Endodermal cell (in vitro differentiated cells): ENCODE results near the gene MCF2L2. TPM values are rescaled to one million over a fixed set of nuclear protein-coding genes. Genes with fewer than 3 reads are reported as not detected.

Experiments used
- DNase-seq: peaks from one replicate; pipeline ENCODE4 v3.0.0-alpha.2; 2017
- H3K27ac ChIP-seq: 2 replicates; pipeline ENCODE4 v1.5.1; 2013; ENCODE audit warnings: mild to moderate bottlenecking, low read depth, low read length, moderate library complexity
- H3K27me3 ChIP-seq: 2 replicates; pipeline ENCODE4 v1.6.1; 2013; ENCODE audit warnings: mild to moderate bottlenecking, low read length, moderate library complexity; ENCODE audit not compliant: insufficient read depth, control insufficient read depth, poor library complexity, severe bottlenecking
- H3K36me3 ChIP-seq: 2 replicates; pipeline ENCODE4 v1.7.0; 2013; ENCODE audit warnings: mild to moderate bottlenecking, low read length, moderate library complexity; ENCODE audit not compliant: control insufficient read depth, insufficient read depth
- H3K4me1 ChIP-seq: one replicate; pipeline ENCODE4 v1.7.0; 2013; ENCODE audit warnings: low read length; ENCODE audit not compliant: control insufficient read depth, insufficient read depth
- H3K4me3 ChIP-seq: 2 replicates; pipeline ENCODE4 v1.5.1; 2013; ENCODE audit warnings: mild to moderate bottlenecking, low read length, moderate library complexity
- H3K9ac ChIP-seq: 2 replicates; pipeline ENCODE4 v1.6.1; 2013; ENCODE audit warnings: mild to moderate bottlenecking, low read length, moderate library complexity; ENCODE audit not compliant: poor library complexity, severe bottlenecking; ENCODE audit errors: extremely low read depth
- H3K9me3 ChIP-seq: 2 replicates; pipeline ENCODE4 v1.6.1; 2013; ENCODE audit warnings: mild to moderate bottlenecking, low read length, moderate library complexity; ENCODE audit not compliant: control insufficient read depth
- H3K27ac Mint-ChIP-seq: 2 replicates; pipeline ENCODE4 v1.8.0; 2020; ENCODE audit warnings: mixed read lengths
- H3K27me3 Mint-ChIP-seq: 2 replicates; pipeline ENCODE4 v1.8.0; 2021; ENCODE audit warnings: mild to moderate bottlenecking, mixed read lengths; ENCODE audit not compliant: insufficient read depth
- H3K36me3 Mint-ChIP-seq: 2 replicates; pipeline ENCODE4 v1.8.0; 2020; ENCODE audit warnings: low read depth, mixed read lengths
- H3K4me1 Mint-ChIP-seq: 2 replicates; pipeline ENCODE4 v1.8.0; 2020; ENCODE audit warnings: mixed read lengths
- H3K4me3 Mint-ChIP-seq: 2 replicates; pipeline ENCODE4 v1.8.0; 2020; ENCODE audit warnings: mild to moderate bottlenecking, moderate library complexity, mixed read lengths
- H3K9me3 Mint-ChIP-seq: 2 replicates; pipeline ENCODE4 v1.8.0; 2020; ENCODE audit warnings: mild to moderate bottlenecking, mixed read lengths
- WGBS, 2 experiments: methylation state at CpG; one replicate each; pipeline versions ENCODE4 v1.1.5 to v1.1.7; 2013; ENCODE audit warnings: missing lambda C conversion rate in 2 of 2, mixed read lengths in 1 of 2; ENCODE audit not compliant: insufficient coverage in 1 of 2, insufficient read length in 1 of 2; 5-methylcytosine and 5-hydroxymethylcytosine counted together
- total RNA-seq, 2 donors: library from RNA; stranded (reverse); fragmentation: NEBNext Ultra II Directional in 1 of 2; extraction: Animal tissue kit (Norgen Biotek cat#: 25700) in 1 of 2; gene quantifications; 2 replicates in 1 of 2; 3 replicates in 1 of 2; pipeline ENCODE4 v1.2.1, GENCODE V29; 2021
- TF ChIP-seq, protein P1 (sequence below): fragments of 200-600 bp; sonication (generic); conservative IDR thresholded peaks from 2 replicates; pipeline ENCODE4 v1.5.0; 2021; ENCODE audit warnings: antibody characterized with exemption, mild to moderate bottlenecking

Gene MCF2L2
- total RNA-seq, 2 donors from 2014 or later = 72.6 to 86.5 TPM

DNA sequence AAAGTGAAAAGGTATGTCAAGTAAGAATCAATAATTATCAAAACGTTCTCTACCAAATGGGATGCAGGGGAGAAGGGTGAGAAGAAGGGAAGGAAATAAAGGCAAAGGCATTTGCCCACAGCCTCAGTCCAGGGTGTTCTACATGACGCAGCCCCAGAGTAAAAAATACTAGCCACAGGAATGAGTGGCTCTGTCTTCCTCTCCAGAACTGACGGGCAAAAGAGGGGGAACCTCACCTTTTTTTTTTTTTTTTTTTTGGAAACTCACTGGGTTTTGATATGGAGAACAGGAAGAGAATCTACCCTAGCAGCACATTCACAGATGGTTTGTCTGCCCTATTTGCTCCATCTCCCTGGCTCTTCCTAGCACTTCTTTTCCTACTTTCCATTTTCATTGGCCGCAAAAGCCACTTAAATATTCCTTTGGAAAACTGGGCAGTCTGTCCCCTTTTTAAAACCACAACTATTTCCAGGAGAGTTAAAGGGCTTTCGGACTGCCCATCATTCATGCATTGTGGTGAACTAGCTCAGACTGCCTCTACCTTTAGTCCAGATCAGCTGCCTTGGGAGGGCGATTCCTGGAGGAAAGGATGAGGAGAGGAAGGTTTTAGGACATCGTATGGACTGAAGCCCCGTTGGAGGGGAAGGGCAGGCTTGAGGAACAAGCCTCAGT lies 147.2 kb downstream of the MCF2L2 start:
- Histone ChIP-seq H3K9ac (no peak overlapping the region), H3K9me3 (no peaks in the 10 kb centered on the region), H3K4me1 (no peaks in the 10 kb centered on the region), H3K4me3 (no peak overlapping the region), H3K27me3 (no peaks in the 10 kb centered on the region), H3K27ac (no peak overlapping the region), H3K36me3 (peaks cover 89% of the 10 kb centered on the region)
- 92 to 93% methylated on average over 6 to 8 of the region's 8 CpGs for WGBS, 2 experiments
- no peak for DNase-seq
- H3K4me1 Mint-ChIP-seq = no peaks in the 10 kb centered on the region
- H3K4me3 Mint-ChIP-seq = no peak overlapping the region
- H3K27me3 Mint-ChIP-seq = no peaks in the 10 kb centered on the region
- H3K27ac Mint-ChIP-seq = no peak overlapping the region
- TF ChIP-seq, protein P1, sequence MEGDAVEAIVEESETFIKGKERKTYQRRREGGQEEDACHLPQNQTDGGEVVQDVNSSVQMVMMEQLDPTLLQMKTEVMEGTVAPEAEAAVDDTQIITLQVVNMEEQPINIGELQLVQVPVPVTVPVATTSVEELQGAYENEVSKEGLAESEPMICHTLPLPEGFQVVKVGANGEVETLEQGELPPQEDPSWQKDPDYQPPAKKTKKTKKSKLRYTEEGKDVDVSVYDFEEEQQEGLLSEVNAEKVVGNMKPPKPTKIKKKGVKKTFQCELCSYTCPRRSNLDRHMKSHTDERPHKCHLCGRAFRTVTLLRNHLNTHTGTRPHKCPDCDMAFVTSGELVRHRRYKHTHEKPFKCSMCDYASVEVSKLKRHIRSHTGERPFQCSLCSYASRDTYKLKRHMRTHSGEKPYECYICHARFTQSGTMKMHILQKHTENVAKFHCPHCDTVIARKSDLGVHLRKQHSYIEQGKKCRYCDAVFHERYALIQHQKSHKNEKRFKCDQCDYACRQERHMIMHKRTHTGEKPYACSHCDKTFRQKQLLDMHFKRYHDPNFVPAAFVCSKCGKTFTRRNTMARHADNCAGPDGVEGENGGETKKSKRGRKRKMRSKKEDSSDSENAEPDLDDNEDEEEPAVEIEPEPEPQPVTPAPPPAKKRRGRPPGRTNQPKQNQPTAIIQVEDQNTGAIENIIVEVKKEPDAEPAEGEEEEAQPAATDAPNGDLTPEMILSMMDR = no peak
- no peaks in the 10 kb centered on the region for H3K9me3 Mint-ChIP-seq
- peaks cover 63% of the 10 kb centered on the region for H3K36me3 Mint-ChIP-seq

DNA sequence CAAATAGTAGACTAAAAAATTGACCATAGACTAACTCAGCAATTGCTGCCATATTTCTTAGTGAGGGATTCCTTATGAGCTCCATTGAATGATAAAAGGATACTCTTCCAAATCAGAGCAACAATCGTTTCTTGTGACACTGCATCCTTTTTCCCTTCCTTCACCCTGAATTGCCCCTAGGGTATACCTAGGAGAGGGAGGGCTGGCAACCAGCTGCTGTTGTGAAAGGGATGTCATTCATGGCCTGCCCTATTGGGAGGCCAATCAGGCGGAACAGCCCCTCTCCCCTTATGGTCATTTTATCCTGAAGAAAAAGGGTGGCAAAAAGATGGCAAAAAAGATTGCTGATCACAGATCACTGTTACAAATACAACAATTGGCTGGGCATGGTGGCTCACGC lies 149.0 kb downstream of the MCF2L2 start:
- Histone ChIP-seq H3K27ac (no peak overlapping the region), H3K4me3 (no peak overlapping the region), H3K4me1 (no peaks in the 10 kb centered on the region), H3K27me3 (no peaks in the 10 kb centered on the region), H3K9ac (no peak overlapping the region), H3K9me3 (no peaks in the 10 kb centered on the region), H3K36me3 (peaks cover 89% of the 10 kb centered on the region)
- WGBS, 2 experiments = 82 to 94% methylated on average over 3 of the region's 3 CpGs
- peaks cover 62% of the 10 kb centered on the region for H3K36me3 Mint-ChIP-seq
- TF ChIP-seq, protein P1 = no peak
- no peak overlapping the region for H3K4me3 Mint-ChIP-seq
- H3K9me3 Mint-ChIP-seq = no peaks in the 10 kb centered on the region
- no peaks in the 10 kb centered on the region for H3K27me3 Mint-ChIP-seq
- no peak for DNase-seq
- H3K27ac Mint-ChIP-seq = no peak overlapping the region
- H3K4me1 Mint-ChIP-seq = no peaks in the 10 kb centered on the region

DNA sequence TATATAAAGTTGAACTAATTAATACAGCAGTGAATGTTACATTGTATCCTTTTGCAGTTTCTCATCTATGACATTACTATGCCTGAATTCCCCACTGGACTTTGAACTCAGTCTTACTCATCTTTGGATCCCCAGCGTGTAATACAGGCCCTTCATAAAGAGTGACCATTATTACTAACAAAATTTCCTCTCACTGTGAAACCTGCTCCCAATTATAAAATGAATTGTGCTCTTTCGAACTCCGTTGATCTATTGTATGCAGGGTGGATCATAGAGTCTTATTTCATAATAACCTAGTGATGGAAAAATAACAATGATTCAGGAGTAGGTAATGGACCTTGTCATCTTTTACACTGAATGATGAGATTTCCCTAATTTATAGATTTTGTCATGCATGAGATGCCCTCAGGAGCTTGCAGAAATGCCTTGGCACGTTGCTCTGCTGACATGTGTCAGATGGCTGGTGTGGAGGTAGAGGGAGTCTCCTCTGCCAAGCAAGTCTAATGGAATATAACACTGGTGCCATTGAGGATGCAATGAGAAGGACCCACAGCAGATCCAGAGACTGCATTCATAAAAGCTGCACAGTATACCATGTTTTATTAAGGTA lies 149.8 kb downstream of the MCF2L2 start:
- Histone ChIP-seq H3K36me3 (peaks cover 88% of the 10 kb centered on the region), H3K27ac (no peak overlapping the region), H3K9me3 (no peaks in the 10 kb centered on the region), H3K4me3 (no peak overlapping the region), H3K4me1 (no peaks in the 10 kb centered on the region), H3K9ac (no peak overlapping the region), H3K27me3 (no peaks in the 10 kb centered on the region)
- H3K9me3 Mint-ChIP-seq = no peaks in the 10 kb centered on the region
- no peak overlapping the region for H3K27ac Mint-ChIP-seq
- H3K27me3 Mint-ChIP-seq = no peaks in the 10 kb centered on the region
- WGBS, 2 experiments = 96 to 100% methylated on average over 2 to 4 of the region's 4 CpGs
- H3K4me1 Mint-ChIP-seq = no peaks in the 10 kb centered on the region
- TF ChIP-seq, protein P1 = no peak
- peaks cover 59% of the 10 kb centered on the region for H3K36me3 Mint-ChIP-seq
- H3K4me3 Mint-ChIP-seq = no peak overlapping the region
- no peak for DNase-seq
